WERI-Rb-1 (cell line): ENCODE data around the gene KDM6A.
"Not testable (repeated sequence)": the region's sequence is repeated elsewhere in the genome, so short reads cannot be mapped to it uniquely, and the experiment has no call there.

Experiments used
- DNase-seq: peaks from one replicate; pipeline ENCODE4 v3.0.0-alpha.2; 2020
- H3K27ac ChIP-seq: fragments of 250-450 bp; sonication (Bioruptor Pico); 2 replicates; pipeline ENCODE4 v1.5.1; 2020; ENCODE audit warnings: mild to moderate bottlenecking, moderate library complexity
- H3K27me3 ChIP-seq: fragments of 250-450 bp; sonication (Bioruptor Pico); 2 replicates; pipeline ENCODE4 v1.5.1; 2021; ENCODE audit warnings: mild to moderate bottlenecking, low read depth, moderate library complexity; ENCODE audit not compliant: insufficient read depth, severe bottlenecking
- H3K36me3 ChIP-seq: fragments of 250-450 bp; sonication (Bioruptor Pico); 2 replicates; pipeline ENCODE4 v1.5.1; 2020; ENCODE audit warnings: mild to moderate bottlenecking, moderate library complexity
- H3K4me3 ChIP-seq: 2 replicates; pipeline ENCODE4 v1.5.1; 2011; ENCODE audit warnings: low read depth, mild to moderate bottlenecking, control low read depth, low read length
- H3K9me3 ChIP-seq: fragments of 250-450 bp; sonication (Bioruptor Pico); 2 replicates; pipeline ENCODE4 v1.5.1; 2021; ENCODE audit warnings: mild to moderate bottlenecking, moderate library complexity; ENCODE audit not compliant: severe bottlenecking
- TF ChIP-seq, protein P1 (sequence below): IDR thresholded peaks from 2 replicates; pipeline ENCODE4 v1.5.1; 2011; ENCODE audit warnings: low read depth, mild to moderate bottlenecking, control low read depth, inconsistent platforms, low read length

KDM6A gene

DNA sequence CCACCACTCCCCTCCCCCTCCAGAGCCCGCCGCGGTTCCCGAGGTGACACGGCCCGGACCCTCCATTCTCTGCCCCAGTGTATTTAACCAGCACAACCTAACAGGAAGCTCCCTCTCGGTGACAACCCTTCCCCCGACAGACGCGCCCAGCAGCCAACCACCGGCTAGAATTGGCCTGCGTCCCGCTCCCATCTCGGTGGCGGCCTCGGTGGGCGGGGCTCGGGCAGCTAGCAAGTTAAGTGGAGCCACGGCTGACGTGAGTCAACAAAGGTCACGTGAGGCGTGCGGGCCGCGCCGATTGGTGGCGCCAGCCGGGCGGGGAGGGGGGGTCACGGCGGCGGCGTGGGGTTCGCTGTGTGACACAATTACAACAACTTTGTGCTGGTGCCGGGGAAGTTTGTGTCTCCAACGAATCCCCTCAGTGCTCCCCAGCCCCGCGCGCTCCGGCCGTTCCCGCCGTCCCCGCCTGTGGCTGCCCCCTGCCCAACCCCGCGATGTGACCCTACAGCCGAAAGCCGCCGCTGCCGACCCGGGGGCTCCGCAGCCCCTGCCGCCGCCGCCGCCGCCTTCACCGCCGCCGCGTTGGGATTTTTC is at the start of gene KDM6A:
Gene KDM6A (plus strand): TSS at position 368 of the 594 bp plus-strand sequence. CDS start 364 bp downstream, outside the sequence.
- Histone ChIP-seq H3K27me3 (no peaks in the 10 kb centered on the region), H3K4me3 (peak within 1 kb of the TSS; percentile 97), H3K36me3 (peaks cover 23% of the 10 kb centered on the region), H3K9me3 (no peaks in the 10 kb centered on the region), H3K27ac (peak within 1 kb of the TSS; percentile 98)
- TF ChIP-seq, protein P1, sequence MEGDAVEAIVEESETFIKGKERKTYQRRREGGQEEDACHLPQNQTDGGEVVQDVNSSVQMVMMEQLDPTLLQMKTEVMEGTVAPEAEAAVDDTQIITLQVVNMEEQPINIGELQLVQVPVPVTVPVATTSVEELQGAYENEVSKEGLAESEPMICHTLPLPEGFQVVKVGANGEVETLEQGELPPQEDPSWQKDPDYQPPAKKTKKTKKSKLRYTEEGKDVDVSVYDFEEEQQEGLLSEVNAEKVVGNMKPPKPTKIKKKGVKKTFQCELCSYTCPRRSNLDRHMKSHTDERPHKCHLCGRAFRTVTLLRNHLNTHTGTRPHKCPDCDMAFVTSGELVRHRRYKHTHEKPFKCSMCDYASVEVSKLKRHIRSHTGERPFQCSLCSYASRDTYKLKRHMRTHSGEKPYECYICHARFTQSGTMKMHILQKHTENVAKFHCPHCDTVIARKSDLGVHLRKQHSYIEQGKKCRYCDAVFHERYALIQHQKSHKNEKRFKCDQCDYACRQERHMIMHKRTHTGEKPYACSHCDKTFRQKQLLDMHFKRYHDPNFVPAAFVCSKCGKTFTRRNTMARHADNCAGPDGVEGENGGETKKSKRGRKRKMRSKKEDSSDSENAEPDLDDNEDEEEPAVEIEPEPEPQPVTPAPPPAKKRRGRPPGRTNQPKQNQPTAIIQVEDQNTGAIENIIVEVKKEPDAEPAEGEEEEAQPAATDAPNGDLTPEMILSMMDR: no peak
- peak; percentile 100 for DNase-seq

DNA sequence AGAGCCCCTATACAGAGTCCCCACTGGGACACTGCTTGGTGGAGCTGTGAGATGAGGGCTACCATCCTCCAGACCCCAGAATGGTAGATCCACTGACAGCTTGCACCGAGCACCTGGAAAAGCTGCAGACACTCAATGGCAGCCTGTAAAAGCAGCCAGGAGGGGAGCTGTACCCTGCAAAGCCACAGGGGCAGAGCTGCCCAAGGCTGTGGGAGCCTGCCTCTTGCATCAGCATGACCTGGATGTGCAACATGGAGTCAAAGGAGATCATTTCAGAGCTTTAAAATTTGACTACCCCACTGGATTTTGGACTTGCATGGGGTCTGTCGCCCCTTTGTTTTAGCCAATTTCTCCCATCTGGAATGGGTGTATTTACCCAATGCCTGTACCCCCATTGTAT is 49.8 kb upstream of the KDM6A start:
- H3K36me3 ChIP-seq, H3K9me3 ChIP-seq, DNase-seq, H3K27me3 ChIP-seq, H3K27ac ChIP-seq, H3K4me3 ChIP-seq: not testable (repeated sequence)

DNA sequence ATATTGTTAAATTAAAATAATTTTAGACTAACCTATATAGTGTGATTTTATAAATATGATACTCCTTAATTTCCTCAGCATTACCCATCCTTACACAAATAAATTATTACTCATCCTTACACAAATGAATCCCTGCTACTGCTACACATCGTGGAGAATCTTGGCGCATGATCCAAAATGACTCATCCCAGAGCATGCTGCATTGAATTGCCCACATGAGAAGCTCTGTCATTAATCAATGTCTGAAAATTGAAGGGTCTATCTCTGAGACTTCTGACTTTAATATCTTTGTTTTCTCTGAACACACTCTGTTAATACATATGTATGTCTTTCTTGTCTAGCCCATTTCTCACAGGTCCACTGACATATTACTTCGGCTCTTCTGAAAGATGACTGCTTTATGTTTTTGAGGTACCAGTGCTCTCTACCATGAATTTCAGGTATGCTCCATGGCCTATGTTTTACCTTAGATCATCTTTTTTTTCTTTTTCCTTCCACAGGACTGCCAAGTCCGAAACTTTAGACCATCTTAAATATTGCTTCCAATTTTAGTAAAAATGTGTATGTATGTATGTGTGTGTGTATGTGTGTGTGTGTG is 44.9 kb upstream of the KDM6A start:
- Histone ChIP-seq H3K9me3 (no peaks in the 10 kb centered on the region), H3K36me3 (no peaks in the 10 kb centered on the region), H3K27me3 (no peaks in the 10 kb centered on the region), H3K27ac (no peak overlapping the region), H3K4me3 (no peak overlapping the region)
- no peak for DNase-seq
- TF ChIP-seq, protein P1: no peak

DNA sequence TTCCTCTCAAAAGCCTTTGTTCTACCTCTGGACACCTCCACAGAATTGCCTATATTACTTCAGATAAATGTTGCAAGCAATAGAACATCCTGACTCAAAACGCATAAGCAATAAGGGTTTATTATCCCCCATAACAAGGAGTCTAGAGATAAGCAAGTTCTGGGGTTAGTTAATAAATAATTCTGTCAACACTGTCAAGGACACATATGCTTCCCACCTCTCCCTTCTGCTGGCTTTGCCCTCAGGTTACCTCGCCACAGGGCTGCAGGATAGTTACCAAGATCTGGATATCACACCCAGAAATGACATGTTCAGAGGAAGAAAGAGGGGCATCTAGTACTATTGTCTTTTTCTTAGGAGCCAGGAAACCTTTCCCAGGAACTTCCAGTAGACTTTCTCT is 43.2 kb upstream of the KDM6A start:
- Histone ChIP-seq H3K4me3 (no peak overlapping the region), H3K27ac (no peak overlapping the region), H3K9me3 (no peaks in the 10 kb centered on the region), H3K36me3 (no peaks in the 10 kb centered on the region), H3K27me3 (no peaks in the 10 kb centered on the region)
- no peak for DNase-seq
- TF ChIP-seq, protein P1: no peak

DNA sequence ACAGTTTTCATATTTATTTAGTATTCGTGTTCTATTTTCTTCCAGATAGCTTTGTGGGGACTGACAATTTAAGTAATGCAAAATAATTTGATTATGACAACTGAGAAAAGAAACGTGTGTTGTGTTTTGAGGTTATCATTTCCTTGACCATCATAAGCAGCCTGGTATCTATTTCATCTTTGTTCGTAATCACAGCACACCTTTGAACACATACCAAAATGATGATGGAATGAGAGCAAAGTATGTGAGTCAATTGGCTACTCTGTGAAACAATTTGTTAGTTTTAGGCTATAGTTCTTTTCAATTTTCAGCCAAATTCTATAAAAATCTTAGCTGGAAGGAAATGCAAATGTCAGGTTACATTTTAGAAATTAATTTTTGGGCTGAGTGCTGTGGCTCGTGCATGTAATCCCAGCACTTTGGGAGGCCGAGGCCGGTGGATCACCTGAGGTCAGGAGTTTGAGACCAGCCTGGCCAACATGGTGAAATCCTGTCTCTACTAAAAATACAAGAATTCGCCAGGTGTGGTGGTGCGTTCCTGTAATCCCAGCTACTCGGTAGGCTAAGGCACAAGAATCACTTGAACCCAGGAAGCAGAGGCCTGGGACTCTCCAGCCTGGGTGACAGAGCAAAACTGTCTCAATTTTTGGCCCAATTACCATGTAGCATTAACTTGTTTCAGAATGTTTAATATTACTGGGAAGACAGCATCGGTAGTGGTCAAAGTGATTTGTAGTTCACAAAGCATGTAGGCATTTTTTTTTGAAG is 30.3 kb upstream of the KDM6A start:
- Histone ChIP-seq H3K4me3 (no peak overlapping the region), H3K9me3 (no peaks in the 10 kb centered on the region), H3K27me3 (no peaks in the 10 kb centered on the region), H3K27ac (no peak overlapping the region), H3K36me3 (no peaks in the 10 kb centered on the region)
- no peak for DNase-seq
- TF ChIP-seq, protein P1: no peak

DNA sequence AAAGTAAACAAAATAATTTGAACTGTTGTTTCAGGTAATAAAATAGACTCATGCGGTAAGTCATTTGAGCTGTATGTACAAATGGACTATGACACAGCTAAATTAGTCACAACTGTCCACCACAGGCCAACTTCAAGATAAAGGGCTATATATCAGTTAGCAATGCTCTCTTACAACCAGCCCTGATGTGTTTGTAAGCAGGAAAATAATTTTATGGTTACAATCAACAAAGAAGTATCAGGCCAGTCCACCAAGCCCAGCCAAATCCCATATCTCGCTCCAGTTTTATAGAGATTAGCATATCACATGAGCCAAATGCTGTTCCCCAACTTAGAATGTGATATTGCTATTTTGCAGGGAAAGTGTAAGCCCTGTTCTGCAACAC is 29.7 kb upstream of the KDM6A start:
- Histone ChIP-seq H3K27me3 (no peaks in the 10 kb centered on the region), H3K9me3 (no peaks in the 10 kb centered on the region), H3K36me3 (no peaks in the 10 kb centered on the region), H3K4me3 (no peak overlapping the region), H3K27ac (no peak overlapping the region)
- TF ChIP-seq, protein P1: no peak
- DNase-seq: no peak
